Suprapubic skin (tissue), 4 donors: ENCODE data around the gene SOX8.

ENCODE experiments used
- POLR2A ChIP-seq, 2 donors: fragments of 450-650 bp; IDR thresholded peaks; one replicate each; pipeline ENCODE4 v1.6.1; 2017; ENCODE audit warnings: antibody characterized with exemption in 2 of 2, mild to moderate bottlenecking in 2 of 2, moderate library complexity in 2 of 2
- POLR2AphosphoS5 ChIP-seq, 3 donors: sonication (generic); formaldehyde crosslinking; IDR thresholded peaks; one replicate each; pipeline ENCODE4 v1.6.1; 2017; ENCODE audit warnings: antibody characterized with exemption in 3 of 3
- TF ChIP-seq, protein P1 (sequence below), 2 donors: fragments of 200-600 bp in 1 of 2; fragments of 450-650 bp in 1 of 2; sonication (generic) in 1 of 2; IDR thresholded peaks; one replicate each; pipeline ENCODE4 v1.5.1; 2016 to 2019; ENCODE audit warnings: antibody characterized with exemption in 2 of 2, mild to moderate bottlenecking in 1 of 2, moderate library complexity in 1 of 2

DNA sequence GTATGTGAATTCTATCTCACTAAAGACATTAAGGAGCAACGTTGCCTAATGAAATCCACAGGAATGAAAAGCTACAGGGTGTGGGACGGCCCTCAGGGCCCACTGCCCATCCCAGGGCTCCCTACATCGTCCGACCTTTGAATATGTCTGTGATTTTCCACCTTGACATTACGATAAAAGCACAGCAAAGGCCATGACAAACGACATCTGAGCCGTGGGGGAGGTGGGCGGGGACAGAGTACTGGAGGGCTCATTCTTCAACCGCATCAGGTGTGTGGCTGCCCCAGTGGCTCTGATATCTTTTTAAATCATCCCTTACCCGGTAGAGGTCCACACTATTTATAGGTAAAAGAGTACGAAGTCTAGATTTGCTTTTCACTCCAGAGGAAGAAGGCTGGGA is 45.9 kb upstream of the SOX8 start:
- TF ChIP-seq, protein P1, sequence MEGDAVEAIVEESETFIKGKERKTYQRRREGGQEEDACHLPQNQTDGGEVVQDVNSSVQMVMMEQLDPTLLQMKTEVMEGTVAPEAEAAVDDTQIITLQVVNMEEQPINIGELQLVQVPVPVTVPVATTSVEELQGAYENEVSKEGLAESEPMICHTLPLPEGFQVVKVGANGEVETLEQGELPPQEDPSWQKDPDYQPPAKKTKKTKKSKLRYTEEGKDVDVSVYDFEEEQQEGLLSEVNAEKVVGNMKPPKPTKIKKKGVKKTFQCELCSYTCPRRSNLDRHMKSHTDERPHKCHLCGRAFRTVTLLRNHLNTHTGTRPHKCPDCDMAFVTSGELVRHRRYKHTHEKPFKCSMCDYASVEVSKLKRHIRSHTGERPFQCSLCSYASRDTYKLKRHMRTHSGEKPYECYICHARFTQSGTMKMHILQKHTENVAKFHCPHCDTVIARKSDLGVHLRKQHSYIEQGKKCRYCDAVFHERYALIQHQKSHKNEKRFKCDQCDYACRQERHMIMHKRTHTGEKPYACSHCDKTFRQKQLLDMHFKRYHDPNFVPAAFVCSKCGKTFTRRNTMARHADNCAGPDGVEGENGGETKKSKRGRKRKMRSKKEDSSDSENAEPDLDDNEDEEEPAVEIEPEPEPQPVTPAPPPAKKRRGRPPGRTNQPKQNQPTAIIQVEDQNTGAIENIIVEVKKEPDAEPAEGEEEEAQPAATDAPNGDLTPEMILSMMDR (IDR thresholded peaks at IDR 0.05) = no peak
- TF ChIP-seq POLR2A (IDR thresholded peaks at IDR 0.05) (no peak), POLR2AphosphoS5 (IDR thresholded peaks at IDR 0.05) (no peak)
